Skin epidermis (tissue), 12 donors: ENCODE data around the gene MRPS23.

Experiments
- H3K27ac ChIP-seq, 21 experiments: fragments of 200-600 bp; sonication (generic) in 11 of 21; one replicate each; pipeline ENCODE4 v1.5.0; 2020; ENCODE audit warnings: mild to moderate bottlenecking in 3 of 21, inconsistent platforms in 2 of 21, moderate library complexity in 2 of 21
- H3K4me3 ChIP-seq, 7 experiments: fragments of 200-600 bp; sonication (generic) in 2 of 7; one replicate each; pipeline ENCODE4 v1.5.0; 2020; ENCODE audit warnings: inconsistent platforms in 2 of 7, mild to moderate bottlenecking in 2 of 7, moderate library complexity in 1 of 7

Gene MRPS23

DNA sequence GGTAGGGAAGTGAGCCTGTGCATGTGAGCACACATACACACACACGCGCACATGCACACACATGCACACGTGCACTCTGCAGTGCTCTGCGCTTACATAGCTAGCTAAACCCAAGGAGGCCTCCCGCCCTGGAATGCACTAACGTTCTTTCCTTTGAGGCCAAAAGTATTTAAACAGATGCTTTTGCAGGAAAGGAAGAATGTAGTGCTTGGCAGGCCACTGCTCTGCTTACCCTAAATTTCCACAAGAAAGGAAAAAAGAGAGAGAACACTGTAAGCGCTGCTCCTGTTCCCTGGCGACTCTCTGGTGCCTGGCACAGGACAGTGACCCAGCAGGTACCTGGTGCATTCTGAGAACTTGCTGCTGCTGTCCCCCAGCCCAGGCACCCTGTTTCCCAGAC lies 31.3 kb upstream of the MRPS23 start:
- Histone ChIP-seq H3K4me3 (no peak overlapping the region), H3K27ac (peak overlapping the region in 10 of 21 experiments; percentile 6 to 73 (median 58))

- Histone ChIP-seq H3K27ac (peak overlapping the region in 7 of 21 experiments; percentile 1 to 79 (median 50)), H3K4me3 (no peak overlapping the region)
Observed at GRCh38 chr17:57880086-57880456, 30.2 kb upstream of the MRPS23 start.

DNA sequence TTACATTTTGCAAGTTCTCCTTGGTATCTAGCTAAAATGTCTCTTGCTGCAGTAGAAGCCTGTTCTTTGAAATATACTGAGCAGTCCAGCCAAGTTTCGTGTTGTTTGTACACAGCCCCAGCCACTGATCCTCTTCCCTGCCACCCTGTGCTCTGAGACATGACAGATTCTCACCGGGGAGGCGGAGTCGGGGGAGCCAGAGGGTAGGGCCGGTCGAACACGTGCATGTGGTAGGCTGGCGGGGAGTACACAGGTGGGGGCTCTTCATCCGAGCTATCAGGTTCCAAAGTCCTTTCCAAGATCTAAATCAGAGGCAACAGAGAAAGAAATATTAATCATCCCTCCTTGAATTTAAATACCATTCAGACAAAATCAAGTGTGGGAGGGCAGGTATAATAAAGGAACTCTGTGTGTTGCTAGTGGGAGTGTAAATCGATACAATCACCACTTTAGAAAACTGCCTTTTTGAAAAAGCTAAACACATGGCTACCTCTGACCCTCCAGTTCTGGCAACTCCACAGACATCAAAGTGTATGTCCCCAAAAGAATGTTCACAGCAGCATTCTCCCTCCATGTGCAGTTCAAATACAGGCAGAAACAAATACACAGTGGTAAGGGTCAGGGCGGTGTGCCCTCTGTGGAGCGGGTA lies 29.7 kb upstream of the MRPS23 start:
- peak overlapping the region in 13 of 21 experiments; percentile 1 to 79 (median 39) for H3K27ac ChIP-seq

DNA sequence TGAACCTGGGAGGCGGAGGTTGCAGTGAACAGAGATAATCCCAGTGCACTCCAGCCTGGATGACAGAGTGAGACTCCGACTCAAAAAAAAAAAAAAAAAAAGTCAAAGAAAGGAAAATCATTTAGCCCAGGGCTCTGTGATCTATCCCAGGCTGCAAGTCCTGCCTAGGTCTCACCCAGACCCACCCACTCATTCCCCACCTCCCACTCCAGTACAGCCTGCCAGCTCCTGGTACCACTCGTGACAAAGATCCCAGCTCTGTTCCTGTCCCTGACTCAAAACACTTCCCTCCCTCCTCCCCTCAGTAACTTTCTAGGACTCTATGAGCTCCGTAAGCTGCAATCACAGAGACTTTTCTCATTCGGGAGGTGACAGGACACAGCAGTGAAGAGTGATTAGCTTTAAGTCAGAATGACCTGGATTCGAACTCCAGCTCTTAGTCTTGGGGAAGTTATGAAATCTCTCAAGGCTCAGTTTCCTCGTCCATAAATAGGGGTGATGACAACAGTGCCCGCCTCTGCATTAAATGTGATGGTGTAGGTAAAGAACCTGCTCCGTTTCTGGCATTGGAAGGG lies 28.0 kb upstream of the MRPS23 start:
- Histone ChIP-seq H3K27ac (peak overlapping the region in 2 of 21 experiments; percentile 1 to 79), H3K4me3 (no peak overlapping the region)

More for the DNA sequence above, 29.7 kb upstream of the MRPS23 start:
- H3K4me3 ChIP-seq, result no peak overlapping the region

DNA sequence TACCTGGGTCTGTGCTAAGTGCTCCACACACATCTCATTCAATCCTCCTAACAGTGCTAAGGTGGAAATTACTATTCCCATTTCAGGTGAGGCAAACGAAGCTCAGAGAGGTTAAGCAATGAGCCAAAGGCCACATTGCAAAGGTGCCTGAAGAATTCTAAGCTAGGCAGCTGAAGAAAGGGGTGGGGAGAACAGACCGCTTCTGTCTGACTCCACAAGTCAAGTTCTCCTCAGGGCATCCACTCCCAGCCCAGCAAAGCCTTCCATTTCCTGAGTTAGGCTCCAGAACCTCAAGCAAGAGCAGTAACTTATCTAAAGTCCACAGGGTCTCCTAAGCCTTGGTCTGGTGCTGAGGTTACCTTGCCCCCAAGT lies 27.0 kb upstream of the MRPS23 start:
- H3K27ac ChIP-seq, result peak overlapping the region in 8 of 21 experiments; percentile 2 to 77 (median 32)

GRCh38 chr17:57876023-57876865 lies 26.4 kb upstream of the MRPS23 start:
- peak overlapping the region in 15 of 21 experiments; percentile 2 to 77 (median 51) for H3K27ac ChIP-seq
- H3K4me3 ChIP-seq, result no peak overlapping the region

More for the DNA sequence above, 27.0 kb upstream of the MRPS23 start:
- H3K4me3 ChIP-seq, result no peak overlapping the region

DNA sequence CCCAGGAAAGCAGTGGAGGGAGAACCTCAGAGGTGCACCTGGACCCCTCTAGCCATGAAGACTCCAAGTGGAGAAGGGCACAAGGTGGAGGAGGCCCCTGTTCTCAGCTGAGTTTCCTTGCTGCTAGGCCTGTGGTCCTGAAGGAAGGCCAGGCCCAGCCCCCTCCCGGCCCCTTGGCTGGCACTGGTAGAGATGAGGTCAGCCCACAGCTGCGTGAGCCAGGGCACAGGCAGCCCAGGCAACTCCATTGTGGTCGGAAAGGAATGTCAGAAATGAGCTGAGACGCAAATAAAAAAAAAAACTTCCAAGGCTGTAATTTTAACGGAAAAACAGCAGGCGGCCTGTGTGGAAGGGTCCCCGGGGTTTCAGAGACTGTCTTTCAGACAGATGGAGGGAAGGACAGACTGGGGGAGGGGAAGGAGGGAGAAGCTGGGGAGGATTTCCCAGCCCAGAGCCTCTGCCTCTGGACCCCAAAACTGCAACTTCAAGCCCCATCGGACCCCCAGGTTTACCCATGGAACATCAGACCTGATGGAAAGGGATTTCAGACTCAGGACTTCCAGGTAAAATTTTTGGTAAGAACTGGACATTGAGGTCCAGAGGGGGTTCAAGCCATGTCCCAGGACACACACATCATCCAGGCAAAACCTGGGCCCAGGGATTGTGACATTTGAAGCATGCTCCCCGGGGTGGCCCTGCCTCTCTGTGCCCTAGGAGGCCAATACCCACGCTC lies 25.6 kb upstream of the MRPS23 start:
- Histone ChIP-seq H3K4me3 (no peak overlapping the region), H3K27ac (peak overlapping the region in 19 of 21 experiments; percentile 7 to 77 (median 67))

- Histone ChIP-seq H3K27ac (peak overlapping the region in 19 of 21 experiments; percentile 9 to 85 (median 67)), H3K4me3 (peak overlapping the region in 1 of 7 experiments; percentile 3)
Observed at GRCh38 chr17:57874434-57875289, 24.8 kb upstream of the MRPS23 start.

DNA sequence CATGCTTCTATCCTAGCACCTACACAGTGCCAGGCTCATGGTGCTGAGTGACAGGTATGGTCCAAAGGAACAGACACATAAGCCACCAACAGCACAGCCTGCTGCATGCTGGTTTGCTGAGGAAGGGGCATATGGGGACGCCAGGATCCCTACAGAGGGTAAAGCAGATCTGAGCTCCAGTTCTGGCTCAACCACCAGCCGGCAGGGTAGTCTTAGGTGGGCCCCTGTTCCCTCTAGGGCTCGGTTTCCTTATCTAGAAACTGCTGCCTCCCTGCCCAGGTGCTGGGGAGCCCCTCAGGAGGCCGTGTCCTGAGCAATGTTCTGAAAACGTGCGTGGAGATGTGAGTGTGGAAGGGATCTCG lies 24.2 kb upstream of the MRPS23 start:
- H3K4me3 ChIP-seq, result no peak overlapping the region
- H3K27ac ChIP-seq, result peak overlapping the region in 19 of 21 experiments; percentile 9 to 85 (median 67)

DNA sequence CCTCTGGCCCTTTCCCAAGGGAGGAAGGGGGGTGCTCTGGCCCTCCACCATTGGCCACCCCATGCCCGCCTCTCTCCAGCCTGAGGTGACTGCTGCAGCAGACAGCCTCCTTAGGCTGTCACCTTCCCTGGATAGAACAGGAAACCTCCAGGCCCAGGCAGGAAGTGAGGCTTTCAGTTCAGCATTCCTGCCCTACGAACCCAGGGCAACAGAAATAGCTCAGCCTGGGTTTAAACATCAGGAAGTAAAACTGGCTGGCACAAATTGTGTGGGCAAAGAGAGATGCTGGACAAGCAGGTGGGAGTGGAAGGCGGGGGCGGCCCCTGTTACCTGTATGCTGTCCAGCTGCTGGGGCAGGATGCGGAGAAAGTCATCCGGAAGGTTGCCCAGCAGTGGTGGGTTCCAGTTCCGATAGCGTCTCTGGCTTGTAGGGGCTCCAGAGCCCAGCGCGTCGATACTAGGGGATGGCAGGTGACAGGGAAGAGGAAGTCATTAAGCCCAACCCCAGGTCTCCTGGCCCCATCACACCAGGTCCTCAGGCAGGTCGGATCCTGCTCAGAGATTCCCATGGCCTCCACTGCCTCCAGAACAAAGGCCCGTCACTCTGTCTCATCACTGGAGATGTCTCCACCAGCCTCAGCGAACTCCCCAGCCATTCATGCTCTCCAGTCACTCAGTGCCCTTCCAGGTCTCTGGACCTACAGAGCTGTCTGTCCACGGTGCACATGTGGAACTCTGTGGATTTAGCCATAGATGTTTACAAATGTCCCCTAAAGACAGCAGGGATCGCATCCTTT lies 23.6 kb upstream of the MRPS23 start:
- H3K27ac ChIP-seq, result peak overlapping the region in 9 of 21 experiments; percentile 16 to 85 (median 67)
- no peak overlapping the region for H3K4me3 ChIP-seq

DNA sequence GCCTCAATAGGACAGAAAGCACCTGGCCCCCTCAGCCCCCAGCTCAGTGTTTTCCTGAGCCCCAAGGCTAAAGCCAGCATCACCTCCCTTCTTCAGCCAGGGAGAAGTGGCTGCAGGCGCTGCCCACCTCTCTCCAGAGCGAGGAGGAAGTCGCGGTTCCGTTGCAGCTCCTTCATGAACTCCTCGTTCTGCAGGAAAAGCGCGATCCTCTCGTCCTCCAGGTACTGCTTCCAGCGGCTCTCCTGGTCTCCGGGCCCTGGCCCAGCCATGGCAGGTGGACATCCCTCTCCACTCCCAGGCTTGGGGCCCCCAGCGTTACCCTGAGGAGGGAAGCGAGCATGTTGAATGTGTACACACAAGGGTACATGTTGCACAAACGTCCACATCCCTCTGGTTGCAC lies 22.7 kb upstream of the MRPS23 start:
- no peak overlapping the region for H3K4me3 ChIP-seq
- no peak overlapping the region for H3K27ac ChIP-seq

DNA sequence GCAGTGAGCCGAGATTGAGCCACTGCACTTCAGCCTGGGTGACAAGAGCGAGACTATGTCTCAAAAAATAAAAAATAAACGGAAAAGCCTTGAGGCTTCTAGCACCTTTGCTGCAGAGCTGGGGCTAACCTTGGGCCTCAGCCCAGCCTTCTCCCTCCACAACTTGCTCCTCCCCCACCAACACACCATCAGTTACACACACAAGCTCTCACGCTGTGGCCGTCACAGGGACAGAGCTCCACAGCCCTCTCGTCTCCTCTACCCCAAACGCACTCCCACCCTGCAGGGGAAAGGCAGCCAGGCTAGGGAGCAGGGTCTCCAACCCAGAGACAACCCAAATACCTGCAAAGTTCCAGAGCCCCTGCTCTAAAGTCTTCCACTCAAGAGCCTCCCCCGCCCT lies 22.0 kb upstream of the MRPS23 start:
- no peak overlapping the region for H3K4me3 ChIP-seq
- no peak overlapping the region for H3K27ac ChIP-seq

DNA sequence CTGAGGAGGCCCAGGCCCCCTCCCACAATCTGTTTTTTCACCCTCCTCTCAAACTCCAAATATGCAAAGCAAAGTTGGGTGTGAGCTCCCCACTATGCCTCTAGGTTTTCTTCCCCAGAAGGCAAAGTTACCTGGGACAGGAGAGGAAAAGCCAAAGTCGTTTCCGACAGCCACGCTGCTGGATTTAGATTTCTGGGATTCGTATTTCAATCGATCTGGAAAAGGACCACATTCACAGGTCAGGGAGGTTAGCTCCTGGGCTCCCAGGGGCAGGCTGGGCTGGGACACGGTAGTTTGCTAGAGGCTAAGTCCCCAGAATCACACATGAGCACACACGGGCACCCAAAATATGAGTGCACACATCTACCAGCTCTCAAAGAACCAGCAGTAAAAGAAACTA lies 21.3 kb upstream of the MRPS23 start:
- Histone ChIP-seq H3K27ac (no peak overlapping the region), H3K4me3 (no peak overlapping the region)

- peak overlapping the region in 5 of 21 experiments; percentile 40 to 79 (median 73) for H3K27ac ChIP-seq
- no peak overlapping the region for H3K4me3 ChIP-seq
Observed at GRCh38 chr17:57870283-57870635, 20.4 kb upstream of the MRPS23 start.

- peak overlapping the region in 16 of 21 experiments; percentile 25 to 85 (median 64) for H3K27ac ChIP-seq
- no peak overlapping the region for H3K4me3 ChIP-seq
Observed at GRCh38 chr17:57869617-57870282, 19.9 kb upstream of the MRPS23 start.

DNA sequence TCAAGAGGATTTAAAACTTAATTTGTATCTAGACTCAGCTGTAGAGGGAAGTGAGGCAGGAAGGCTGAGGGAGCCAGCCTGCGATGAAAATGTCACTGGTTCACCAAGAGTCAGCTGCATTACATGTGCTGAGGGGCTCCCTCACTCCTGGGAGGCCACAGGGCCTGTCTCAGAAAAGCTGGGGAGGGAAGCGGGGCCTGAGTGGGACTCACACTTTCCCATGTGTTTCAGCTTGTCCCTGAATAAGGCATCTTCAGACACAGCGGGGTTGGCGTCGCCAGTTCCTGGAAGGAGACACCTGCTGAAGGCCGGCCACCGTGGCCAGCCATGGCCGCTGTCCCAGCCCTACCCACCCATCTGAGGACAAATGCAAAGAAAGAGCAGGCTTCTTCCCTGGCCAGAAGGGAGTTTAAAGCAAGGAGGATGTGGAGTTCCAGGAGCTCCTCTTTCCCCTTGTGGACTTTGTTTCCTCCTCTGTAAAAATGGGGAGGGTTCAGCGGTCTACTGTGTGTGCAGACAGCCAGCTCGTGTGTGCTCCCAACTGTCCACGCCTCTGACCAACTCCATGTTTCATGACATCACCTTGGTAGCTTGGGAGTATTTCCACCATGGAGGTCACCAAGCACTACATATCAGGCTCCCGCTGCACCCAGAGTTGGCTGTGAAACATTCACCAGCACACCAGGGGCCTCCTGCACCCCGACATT lies 19.2 kb upstream of the MRPS23 start:
- Histone ChIP-seq H3K4me3 (no peak overlapping the region), H3K27ac (peak overlapping the region in 19 of 21 experiments; percentile 30 to 85 (median 70))
